Measurements from ENCODE around the gene ZNRF3. TPM values are rescaled to one million over a fixed set of nuclear protein-coding genes. Genes with fewer than 3 reads are reported as not detected.

The ZNRF3 gene
- polyA plus RNA-seq, 1 donor, result 30.5 TPM

DNA sequence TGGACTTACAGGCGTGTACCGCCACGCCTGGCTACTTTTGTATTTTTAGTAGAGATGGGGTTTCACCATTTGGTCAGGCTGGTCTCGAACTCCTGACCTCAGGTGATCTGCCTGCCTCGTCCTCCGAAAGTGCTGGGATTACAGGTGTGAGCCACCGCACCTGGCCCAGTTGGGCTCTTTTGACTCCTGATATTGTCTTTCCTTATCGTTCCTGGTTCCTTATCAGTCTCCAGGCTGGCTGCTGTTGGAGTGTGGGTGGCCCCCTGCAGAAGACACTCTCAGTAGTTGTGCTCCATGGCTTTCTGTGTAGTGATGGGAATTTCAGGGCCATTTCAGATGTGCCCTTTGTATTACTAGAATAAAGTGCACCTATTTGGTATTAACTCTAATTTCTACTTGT lies 123.0 kb downstream of the ZNRF3 start:
- DNase-seq, result no peak

- no peak for DNase-seq
These were observed 125.8 kb downstream of the ZNRF3 start for GRCh38 chr22:29009148-29009547.

GRCh38 chr22:29011240-29012100 lies 128.1 kb downstream of the ZNRF3 start:
- DNase-seq, result no peak

- DNase-seq, result no peak
These were observed 128.7 kb downstream of the ZNRF3 start for GRCh38 chr22:29012101-29012433.

DNA sequence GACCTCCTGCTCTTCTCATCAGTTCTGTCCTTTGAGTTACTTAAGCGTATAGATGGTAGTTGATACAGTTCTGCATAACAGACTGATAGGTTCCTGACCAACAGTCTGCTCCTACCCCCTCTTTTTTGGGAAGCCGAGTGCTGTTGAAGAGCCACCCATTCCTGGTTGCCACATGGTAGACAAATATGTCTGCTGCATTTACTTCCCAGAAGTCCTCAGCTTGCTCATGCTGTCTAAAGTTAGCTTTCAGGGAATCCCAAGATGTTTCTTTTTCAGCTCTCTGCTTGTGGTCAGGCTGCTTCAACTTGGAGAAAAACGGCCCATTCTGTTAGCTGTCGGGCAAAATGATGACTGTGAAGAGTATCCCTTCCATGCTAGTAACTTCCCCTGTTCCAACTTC lies 129.6 kb downstream of the ZNRF3 start:
- no peak for DNase-seq

GRCh38 chr22:29014293-29014692 lies 130.9 kb downstream of the ZNRF3 start:
- no peak for DNase-seq

DNA sequence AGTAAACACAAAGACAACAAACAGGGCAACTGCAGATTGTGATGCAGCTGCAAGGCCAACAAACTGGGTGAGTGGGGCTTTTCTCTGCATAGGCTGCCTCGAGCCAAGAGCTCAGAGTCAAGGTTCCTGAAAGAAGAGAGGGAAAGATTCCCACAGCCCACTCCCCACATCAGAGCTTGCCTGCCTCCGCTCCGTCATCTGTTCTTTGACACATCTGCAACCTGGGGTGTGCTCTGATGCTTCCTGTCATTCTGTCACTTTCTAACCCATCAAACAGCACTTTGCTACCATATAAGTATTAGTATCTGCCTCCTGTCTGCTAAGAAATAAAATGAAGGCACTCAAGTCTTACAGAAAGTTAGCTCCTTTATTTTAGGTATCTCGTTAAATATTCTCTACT lies 131.4 kb downstream of the ZNRF3 start:
- DNase-seq, result no peak

DNA sequence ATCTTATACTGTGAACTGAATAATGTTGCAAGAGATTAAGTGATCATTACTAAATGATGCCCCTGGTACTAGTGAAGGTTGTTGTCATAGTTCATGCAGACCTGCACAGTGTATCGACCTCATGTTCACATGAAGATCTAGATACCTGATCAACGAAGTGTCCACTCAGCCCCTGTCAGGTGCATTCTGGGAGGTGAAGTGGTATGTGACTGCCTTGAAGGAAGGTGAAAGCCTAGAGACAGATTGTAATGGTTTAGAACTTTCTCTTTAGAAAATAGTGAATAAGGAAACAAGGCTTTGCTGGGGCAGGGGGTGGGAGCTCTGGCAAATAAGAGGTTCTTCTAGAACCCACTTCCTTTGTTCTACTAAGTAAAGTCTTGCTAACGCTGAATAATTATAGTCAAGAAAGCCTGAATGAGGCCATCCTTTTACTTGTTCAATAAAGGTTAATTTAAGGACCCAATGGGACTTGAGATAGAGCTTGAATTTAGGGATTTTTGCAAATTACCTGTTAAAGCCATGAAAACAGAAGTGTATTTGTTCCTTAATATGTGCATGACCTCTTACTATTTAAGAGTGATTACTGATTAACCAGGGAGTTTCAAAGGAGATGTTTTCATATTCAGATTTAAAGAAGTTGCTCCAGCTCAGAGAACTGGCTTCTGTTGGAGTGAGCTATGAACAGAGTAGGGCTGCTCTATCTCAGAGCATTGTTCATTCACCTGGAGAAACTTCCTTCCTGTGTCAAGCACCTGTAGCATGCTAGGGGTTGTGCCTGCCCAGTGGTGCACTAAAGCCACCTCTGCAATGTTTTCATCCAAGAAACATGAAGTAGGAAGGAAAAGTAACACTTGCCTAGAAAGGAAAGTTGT lies 132.9 kb downstream of the ZNRF3 start:
- DNase-seq, result no peak

GRCh38 chr22:29018293-29019189 lies 135.2 kb downstream of the ZNRF3 start:
- no peak for DNase-seq

GRCh38 chr22:29022101-29022817 lies 138.9 kb downstream of the ZNRF3 start:
- no peak for DNase-seq

GRCh38 chr22:29023172-29023796 lies 139.9 kb downstream of the ZNRF3 start:
- no peak for DNase-seq

- no peak for DNase-seq
These were observed 143.2 kb downstream of the ZNRF3 start for GRCh38 chr22:29026579-29026978.

- DNase-seq, result no peak
These were observed 145.1 kb downstream of the ZNRF3 start for GRCh38 chr22:29028468-29028867.

GRCh38 chr22:29029202-29030000 lies 146.0 kb downstream of the ZNRF3 start:
- DNase-seq, result no peak

- no peak for DNase-seq
These were observed 146.7 kb downstream of the ZNRF3 start for GRCh38 chr22:29030016-29030617.

- peak; percentile 91 for DNase-seq
These were observed 147.3 kb downstream of the ZNRF3 start for GRCh38 chr22:29030618-29031226.

DNA sequence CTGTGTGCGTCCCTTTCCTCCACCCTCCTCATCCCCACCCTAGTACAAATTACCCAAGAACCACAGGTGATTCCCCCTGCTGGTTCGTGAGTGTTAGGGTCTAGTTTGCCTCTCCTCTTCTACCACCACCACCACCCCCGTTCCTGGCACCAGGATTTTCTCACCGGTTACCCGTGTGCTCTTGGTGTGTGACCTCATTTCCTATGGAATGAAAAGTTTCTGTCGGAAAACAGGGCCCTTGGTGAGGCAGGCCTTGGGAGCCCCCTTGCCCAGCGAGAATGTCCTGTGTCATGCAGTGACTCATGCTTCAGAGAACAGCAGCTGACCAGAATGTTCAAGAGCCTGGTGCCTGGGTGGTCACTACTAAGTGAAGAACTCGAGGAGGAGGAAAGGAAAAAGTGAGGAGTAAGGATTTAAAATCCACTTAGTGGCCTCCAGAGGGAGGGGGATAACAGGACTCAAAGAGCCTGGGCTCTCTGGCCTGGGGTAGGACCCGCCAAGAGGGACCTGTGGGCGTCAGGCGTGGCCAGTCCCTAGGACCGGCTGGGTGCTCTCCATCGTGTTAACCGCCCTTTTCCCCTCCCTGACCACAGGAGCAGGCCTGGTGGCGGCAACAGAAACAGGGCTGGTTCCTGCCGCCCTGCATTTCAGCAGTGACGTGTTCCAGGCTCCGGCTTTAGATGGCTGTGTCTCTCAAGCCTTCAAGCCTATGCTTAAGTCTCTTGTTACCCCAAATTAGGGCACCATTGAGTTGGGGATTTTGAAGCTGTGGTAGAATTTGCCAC lies 148.0 kb downstream of the ZNRF3 start:
- DNase-seq, result peak; percentile 75

DNA sequence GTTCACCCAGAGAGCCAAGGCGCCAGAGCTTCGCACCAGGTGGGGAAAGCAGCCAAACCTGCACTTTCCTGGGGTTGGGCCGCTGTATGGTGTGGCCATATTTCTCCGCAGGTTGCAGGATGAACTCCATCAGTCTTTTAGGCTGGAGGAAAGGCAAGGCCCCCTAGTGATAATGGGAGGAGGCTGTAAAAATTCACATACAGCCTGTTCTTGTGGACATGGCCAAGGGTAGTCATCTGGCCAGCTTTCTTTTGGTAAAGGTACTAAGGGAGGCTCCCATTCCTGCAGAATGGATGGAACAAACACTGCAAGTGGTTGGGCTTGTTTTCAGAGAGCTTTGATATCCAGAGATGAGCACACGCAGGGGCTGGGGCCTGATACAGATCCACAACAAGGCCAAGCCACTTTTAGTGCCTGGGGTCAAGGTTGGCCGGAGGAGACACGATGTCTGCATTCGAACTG lies 148.7 kb downstream of the ZNRF3 start:
- DNase-seq, result no peak

Data from left kidney (tissue), 2 donors.